HCT116 (cell line): ENCODE results near the gene BCS1L. TPM values are rescaled to one million over a fixed set of nuclear protein-coding genes. Genes with fewer than 3 reads are reported as not detected.

ENCODE experiments used
- ATAC-seq: fragments of 200-7000 bp; cut with Tn5 transposase; 2 replicates; pipeline ENCODE4 v1.9.1; 2020; ENCODE audit warnings: mild to moderate bottlenecking, moderate library complexity
- BruUV-seq: library from RNA; stranded (reverse); fragments of 400-500 nt; replicated peaks from 2 replicates; lab custom pipeline; 2021; lab: Mats Ljungman, UMichigan
- CTCF ChIA-PET: fragments of 300-600 bp; sonication (Branson Sonifier 250); formaldehyde crosslinking; loops from one replicate; lab custom pipeline; 2021; ENCODE audit warnings: antibody characterized with exemption; lab: Charles Lee
- POLR2A ChIA-PET: fragments of 300-600, 350-600 bp; sonication (Branson Sonifier 250); formaldehyde crosslinking; loops from one replicate; lab custom pipeline; 2021; ENCODE audit warnings: antibody characterized with exemption; lab: Charles Lee
- RAD21 ChIA-PET, 2 experiments: fragments of 300-600 bp; sonication (Branson Sonifier 250); formaldehyde crosslinking; loops; one replicate each; lab custom pipeline; 2023; ENCODE audit warnings: low total read pairs in 2 of 2; ENCODE audit not compliant: uncharacterized antibody in 2 of 2, unreplicated experiment in 2 of 2, low non-redundant PET in 1 of 2; lab: Charles Lee
- DNase-seq: peaks from one replicate; pipeline ENCODE4 v3.0.0-alpha.2; 2010; ENCODE audit warnings: low read depth, low spot score
- H2AFZ ChIP-seq: fragments of 200-600 bp; shearing (Covaris generic), sonication (generic); 2 replicates; pipeline ENCODE4 v1.6.1; 2017; ENCODE audit warnings: low read depth, mixed run types, mixed read lengths, antibody characterized with exemption, low read length; ENCODE audit not compliant: poor library complexity, severe bottlenecking
- H3K27ac ChIP-seq: 2 replicates; pipeline ENCODE4 v1.5.1; 2012; ENCODE audit warnings: low read depth, low read length
- H3K27me3 ChIP-seq: fragments of 200-600 bp; sonication (generic); 2 replicates; pipeline ENCODE4 v1.6.1; 2016; ENCODE audit warnings: mixed run types, low read length, mixed read lengths; ENCODE audit not compliant: insufficient read depth
- H3K36me3 ChIP-seq, 2 experiments: fragments of 200-500 bp in 1 of 2; fragments of 200-600 bp in 1 of 2; sonication (Bioruptor generic) in 1 of 2; sonication (generic) in 1 of 2; 2 replicates each; pipeline versions ENCODE4 v1.5.1 to v1.6.1; 2014 to 2016; ENCODE audit warnings: low read length in 2 of 2, inconsistent platforms in 1 of 2, mixed read lengths in 1 of 2, mixed run types in 1 of 2; ENCODE audit not compliant: insufficient read depth in 2 of 2, control insufficient read depth in 1 of 2
- H3K4me1 ChIP-seq, 2 experiments: fragments of 200-600 bp in 1 of 2; sonication (generic) in 1 of 2; 2 replicates each; pipeline versions ENCODE4 v1.5.1 to v1.6.1; 2012 to 2017; ENCODE audit warnings: low read length in 2 of 2, inconsistent platforms in 1 of 2, mild to moderate bottlenecking in 1 of 2, mixed read lengths in 1 of 2, mixed run types in 1 of 2, moderate library complexity in 1 of 2; ENCODE audit not compliant: insufficient read depth in 2 of 2, control insufficient read depth in 1 of 2
- H3K4me2 ChIP-seq: fragments of 200-600 bp; sonication (generic); 2 replicates; pipeline ENCODE4 v1.6.1; 2017; ENCODE audit warnings: mixed run types, low read length, mixed read lengths
- H3K4me3 ChIP-seq, 2 experiments: fragments of 200-600 bp in 1 of 2; sonication (generic) in 1 of 2; replicated peaks in 1 of 2; 2 replicates each; pipeline ENCODE4 v1.5.1; 2011 to 2016; ENCODE audit warnings: low read length in 2 of 2, control low read depth in 1 of 2, low read depth in 1 of 2, mild to moderate bottlenecking in 1 of 2, mixed read lengths in 1 of 2, mixed run types in 1 of 2
- H3K79me2 ChIP-seq: fragments of 200-600 bp; sonication (generic); 2 replicates; pipeline ENCODE4 v1.6.1; 2017; ENCODE audit warnings: mild to moderate bottlenecking, mixed run types, low read length, moderate library complexity, mixed read lengths; ENCODE audit not compliant: insufficient read depth
- H3K9ac ChIP-seq: fragments of 200-600 bp; sonication (generic); 2 replicates; pipeline ENCODE4 v1.6.1; 2016; ENCODE audit warnings: low read length, mixed read lengths
- H3K9me2 ChIP-seq: fragments of 200-600 bp; sonication (generic), shearing (Covaris generic); 2 replicates; pipeline ENCODE4 v1.6.1; 2017; ENCODE audit warnings: mixed run types, mild to moderate bottlenecking, moderate library complexity; ENCODE audit not compliant: insufficient read depth
- H3K9me3 ChIP-seq, 2 experiments: fragments of 200-500 bp in 1 of 2; fragments of 200-600 bp in 1 of 2; sonication (Bioruptor generic) in 1 of 2; sonication (generic) in 1 of 2; 2 replicates each; pipeline ENCODE4 v1.6.1; 2014 to 2017; ENCODE audit warnings: low read length in 2 of 2, mixed read lengths in 2 of 2, inconsistent platforms in 1 of 2, low read depth in 1 of 2, mild to moderate bottlenecking in 1 of 2, mixed run types in 1 of 2, moderate library complexity in 1 of 2; ENCODE audit not compliant: control insufficient read depth in 1 of 2, insufficient read depth in 1 of 2
- H4K20me1 ChIP-seq: fragments of 200-600 bp; sonication (generic), shearing (Covaris generic); 2 replicates; pipeline ENCODE4 v1.6.1; 2017; ENCODE audit warnings: mixed run types, mild to moderate bottlenecking, moderate library complexity; ENCODE audit not compliant: insufficient read depth
- EGR1 ChIP-seq: IDR thresholded peaks from 2 replicates; pipeline ENCODE4 v1.6.1; 2012; ENCODE audit warnings: low read depth
- ELF1 ChIP-seq: IDR thresholded peaks from 2 replicates; pipeline ENCODE4 v1.6.1; 2012; ENCODE audit warnings: low read depth, borderline replicate concordance
- EZH2 ChIP-seq: fragments of 200-600 bp; sonication (generic); IDR thresholded peaks from 2 replicates; pipeline ENCODE4 v1.6.1; 2017; ENCODE audit warnings: antibody characterized with exemption, mixed run types
- EZH2phosphoT487 ChIP-seq: fragments of 200-600 bp; IDR thresholded peaks from 2 replicates; pipeline ENCODE4 v1.6.1; 2018; ENCODE audit warnings: antibody characterized with exemption, borderline replicate concordance
- FOSL1 ChIP-seq: IDR thresholded peaks from 2 replicates; pipeline ENCODE4 v1.6.1; 2012; ENCODE audit warnings: low read depth
- JUND ChIP-seq: IDR thresholded peaks from 2 replicates; pipeline ENCODE4 v1.6.1; 2012
- MAX ChIP-seq: IDR thresholded peaks from 2 replicates; pipeline ENCODE4 v1.6.1; 2012
- POLR2A ChIP-seq: IDR thresholded peaks from 2 replicates; pipeline ENCODE4 v1.7.0; 2011; ENCODE audit warnings: borderline replicate concordance; ENCODE audit not compliant: insufficient read depth, insufficient read length; ENCODE audit errors: extremely low read depth
- POLR2AphosphoS5 ChIP-seq: IDR thresholded peaks from 2 replicates; pipeline ENCODE4 v1.6.1; 2011; ENCODE audit warnings: mild to moderate bottlenecking, low read depth, low read length, moderate library complexity
- RAD21 ChIP-seq: IDR thresholded peaks from 2 replicates; pipeline ENCODE4 v1.6.1; 2012; ENCODE audit warnings: low read depth, mild to moderate bottlenecking
- SIN3A ChIP-seq: IDR thresholded peaks from 2 replicates; pipeline ENCODE4 v1.6.1; 2012; ENCODE audit warnings: low read depth
- SRF ChIP-seq: IDR thresholded peaks from 2 replicates; pipeline ENCODE4 v1.6.1; 2012; ENCODE audit warnings: low read depth
- YY1 ChIP-seq: IDR thresholded peaks from 2 replicates; pipeline ENCODE4 v1.6.1; 2011; ENCODE audit warnings: low read length, low read depth, moderate library complexity, mild to moderate bottlenecking; ENCODE audit not compliant: insufficient replicate concordance; ENCODE audit errors: extremely low read depth
- ZBTB33 ChIP-seq: IDR thresholded peaks from 2 replicates; pipeline ENCODE4 v1.6.1; 2011; ENCODE audit warnings: mild to moderate bottlenecking, low read length, moderate library complexity; ENCODE audit not compliant: insufficient replicate concordance; ENCODE audit errors: extremely low read depth
- ZFX ChIP-seq: fragments of 450-650 bp; IDR thresholded peaks from 2 replicates; pipeline ENCODE4 v1.6.1; 2017
- ZNF274 ChIP-seq: fragments of 200-500 bp; sonication (Bioruptor generic); IDR thresholded peaks from 2 replicates; pipeline ENCODE4 v1.6.1; 2014; ENCODE audit warnings: mild to moderate bottlenecking, low read depth, low read length, inconsistent platforms
- intact Hi-C: fragments of 100-400 bp; cut with micrococcal nuclease; formaldehyde crosslinking; loops from 2 replicates; pipeline ENCODE4 v1.10.0; 2022
- total RNA-seq: library from RNA; stranded (reverse); gene quantifications from one replicate; pipeline ENCODE4 v1.2.1, GENCODE V29; 2021; ENCODE audit not compliant: unreplicated experiment
- TF ChIP-seq, protein P1 (sequence below): IDR thresholded peaks from 2 replicates; pipeline ENCODE4 v1.6.1; 2012

The BCS1L gene
- total RNA-seq, 1 experiment from 2014 or later = 57.4 TPM

GRCh38 chr2:218708086-218708485 is 48.6 kb downstream of the BCS1L start:
- BruUV-seq = no TSS peak
- ATAC-seq (no peak), DNase-seq (no peak)
- POLR2A ChIA-PET = no interaction called here
- intact Hi-C loops = no loop called here
- CTCF ChIA-PET = interaction anchor here (1.4 to 1.5 kb wide), 2 partner anchors 21 to 139 kb away, joined by 6 to 8 read pairs; no protein-coding TSS in a partner anchor
- H4K20me1 ChIP-seq = no peaks in the 10 kb centered on the region; the same call in 1 of the 2 replicates
- H3K9me3 ChIP-seq = no peaks in the 10 kb centered on the region
- no peaks in the 10 kb centered on the region for H3K27me3 ChIP-seq
- H3K36me3 ChIP-seq = no peaks in the 10 kb centered on the region
- TF ChIP-seq JUND (no peak), ZBTB33 (no peak), ELF1 (no peak)
- TF ChIP-seq, protein P1, sequence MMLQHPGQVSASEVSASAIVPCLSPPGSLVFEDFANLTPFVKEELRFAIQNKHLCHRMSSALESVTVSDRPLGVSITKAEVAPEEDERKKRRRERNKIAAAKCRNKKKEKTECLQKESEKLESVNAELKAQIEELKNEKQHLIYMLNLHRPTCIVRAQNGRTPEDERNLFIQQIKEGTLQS = no peak
- no peak overlapping the region for H3K4me2 ChIP-seq
- H3K4me3 ChIP-seq = no peak overlapping the region
- no peaks in the 10 kb centered on the region for H3K9me2 ChIP-seq
- H3K27ac ChIP-seq = no peak overlapping the region
- peaks cover 22% of the 10 kb centered on the region for H3K79me2 ChIP-seq
- H2AFZ ChIP-seq = no peak overlapping the region
- RAD21 ChIA-PET = interaction anchor here in 1 of 2 experiments (0.7 kb wide), 1 partner anchor 49 kb away, joined by 4 read pairs; the partner anchor contains the start of genes BCS1L and ZNF142
- H3K9ac ChIP-seq = no peak overlapping the region
- peaks cover 5 to 18% of the 10 kb centered on the region in 2 experiments; a peak in 3 of 4 replicates for H3K4me1 ChIP-seq

GRCh38 chr2:218709908-218710307 is 50.4 kb downstream of the BCS1L start:
- Histone ChIP-seq H3K27me3 (no peaks in the 10 kb centered on the region), H3K4me1 (peaks cover 0 to 11% of the 10 kb centered on the region in 2 experiments; a peak in 2 of 4 replicates), H3K4me2 (no peak overlapping the region), H3K79me2 (peaks cover 40% of the 10 kb centered on the region), H3K4me3 (no peak overlapping the region), H3K36me3 (no peaks in the 10 kb centered on the region), H3K9me2 (no peaks in the 10 kb centered on the region), H2AFZ (peak overlapping the region; percentile 11), H3K27ac (no peak overlapping the region), H4K20me1 (peaks cover 3% of the 10 kb centered on the region; the same call in 1 of the 2 replicates), H3K9me3 (no peaks in the 10 kb centered on the region), H3K9ac (no peak overlapping the region)
- no peak for ATAC-seq
- no TSS peak for BruUV-seq
- CTCF ChIA-PET = interaction anchor here (0.6 to 2.6 kb wide), 16 partner anchors 7 to 440 kb away, joined by 3 to 12 read pairs (median 4); partner anchors contain the start of genes AAMP, BCS1L, PNKD and RNF25
- no peak for DNase-seq
- RAD21 ChIA-PET = interaction anchor here in 1 of 2 experiments (0.7 kb wide), 1 partner anchor 50 kb away, joined by 3 read pairs; the partner anchor contains the start of genes BCS1L and ZNF142
- POLR2A ChIA-PET = interaction anchor here (0.8 to 1.0 kb wide), 3 partner anchors 8 to 18 kb away, joined by 3 read pairs; no protein-coding TSS in a partner anchor
- intact Hi-C loops = loop anchor here (1.0 kb wide), 1 partner anchor 137 kb away; no protein-coding TSS in a partner anchor
- TF ChIP-seq ZNF274 = no peak
- TF ChIP-seq FOSL1 = no peak
- TF ChIP-seq JUND = no peak
- no peak for TF ChIP-seq SRF
- TF ChIP-seq EZH2phosphoT487 = no peak
- no peak for TF ChIP-seq EZH2
- no peak for TF ChIP-seq MAX
- TF ChIP-seq RAD21 = no peak
- no peak for TF ChIP-seq POLR2A
- TF ChIP-seq ZFX = no peak
- TF ChIP-seq YY1 = no peak
- TF ChIP-seq, protein P1 = no peak
- TF ChIP-seq SIN3A = no peak
- no peak for TF ChIP-seq EGR1
- no peak for TF ChIP-seq POLR2AphosphoS5
